A673 (cell line): ENCODE data around the gene AR. TPM values are rescaled to one million over a fixed set of nuclear protein-coding genes. Genes with fewer than 3 reads are reported as not detected.

ENCODE experiments used
- BruUV-seq: library from RNA; stranded (reverse); fragments of 400-500 nt; replicated peaks from 2 replicates; lab custom pipeline; 2021; lab: Mats Ljungman, UMichigan
- CTCF ChIA-PET: fragments of 300-600 bp; sonication (Branson Sonifier 250); formaldehyde crosslinking; loops from one replicate; lab custom pipeline; 2022; ENCODE audit warnings: antibody characterized with exemption; lab: Charles Lee
- POLR2A ChIA-PET: fragments of 300-600 bp; sonication (Branson Sonifier 250); formaldehyde crosslinking; loops from one replicate; lab custom pipeline; 2022; ENCODE audit warnings: antibody characterized with exemption; ENCODE audit not compliant: low non-redundant PET; lab: Charles Lee
- DNase-seq: peaks from one replicate; pipeline ENCODE4 v3.0.0-alpha.2; 2015; ENCODE audit warnings: low spot score
- H3K27ac ChIP-seq: fragments of 200-600 bp; sonication (generic); 2 replicates; pipeline ENCODE4 v1.5.1; 2016; ENCODE audit warnings: mixed run types, low read depth, mild to moderate bottlenecking, mixed read lengths, antibody characterized with exemption, low read length; ENCODE audit not compliant: poor library complexity, severe bottlenecking
- H3K27me3 ChIP-seq: fragments of 200-600 bp; sonication (generic); replicated peaks from 2 replicates; pipeline ENCODE4 v1.6.1; 2017; ENCODE audit warnings: mixed run types, low read depth, mild to moderate bottlenecking, mixed read lengths, antibody characterized with exemption, low read length; ENCODE audit not compliant: insufficient read depth, poor library complexity
- H3K36me3 ChIP-seq: fragments of 200-600 bp; sonication (generic); 2 replicates; pipeline ENCODE4 v1.6.1; 2016; ENCODE audit warnings: mixed run types, mild to moderate bottlenecking, mixed read lengths, antibody characterized with exemption, low read length; ENCODE audit not compliant: insufficient read depth, poor library complexity, severe bottlenecking
- H3K4me1 ChIP-seq: fragments of 200-600 bp; sonication (generic); 2 replicates; pipeline ENCODE4 v1.6.1; 2017; ENCODE audit warnings: mixed run types, mild to moderate bottlenecking, mixed read lengths, antibody characterized with exemption, low read length; ENCODE audit not compliant: insufficient read depth, poor library complexity, severe bottlenecking
- H3K4me3 ChIP-seq: fragments of 200-600 bp; sonication (generic); 2 replicates; pipeline ENCODE4 v1.5.1; 2016; ENCODE audit warnings: low read depth, mixed run types, mild to moderate bottlenecking, mixed read lengths, low read length; ENCODE audit not compliant: poor library complexity, severe bottlenecking
- H3K9me3 ChIP-seq: fragments of 200-600 bp; sonication (generic); 2 replicates; pipeline ENCODE4 v1.6.1; 2016; ENCODE audit warnings: mixed run types, low read depth, mild to moderate bottlenecking, mixed read lengths, antibody characterized with exemption, low read length; ENCODE audit not compliant: poor library complexity, severe bottlenecking
- EZH2 ChIP-seq: fragments of 200-600 bp; sonication (generic); IDR thresholded peaks from 2 replicates; pipeline ENCODE4 v1.6.1; 2017; ENCODE audit warnings: borderline replicate concordance, low read depth, mild to moderate bottlenecking, mixed read lengths, antibody characterized with exemption, low read length; ENCODE audit not compliant: poor library complexity, severe bottlenecking
- intact Hi-C: fragments of 100-400 bp; cut with micrococcal nuclease; formaldehyde crosslinking; loops from one replicate; pipeline ENCODE4 v1.10.0; 2022; ENCODE audit not compliant: unreplicated experiment
- total RNA-seq: library from RNA; stranded (reverse); gene quantifications from 2 replicates; pipeline ENCODE4 v1.2.3, GENCODE V29; 2021
- TF ChIP-seq, protein P1 (sequence below): fragments of 300-800, 200-600 bp; sonication (generic); conservative IDR thresholded peaks from 2 replicates; pipeline ENCODE4 v1.5.1; 2017; ENCODE audit warnings: low read depth, mild to moderate bottlenecking, antibody characterized with exemption, low read length, moderate library complexity, mixed read lengths

The AR gene
- total RNA-seq, 1 experiment from 2014 or later: 0.11 TPM

DNA sequence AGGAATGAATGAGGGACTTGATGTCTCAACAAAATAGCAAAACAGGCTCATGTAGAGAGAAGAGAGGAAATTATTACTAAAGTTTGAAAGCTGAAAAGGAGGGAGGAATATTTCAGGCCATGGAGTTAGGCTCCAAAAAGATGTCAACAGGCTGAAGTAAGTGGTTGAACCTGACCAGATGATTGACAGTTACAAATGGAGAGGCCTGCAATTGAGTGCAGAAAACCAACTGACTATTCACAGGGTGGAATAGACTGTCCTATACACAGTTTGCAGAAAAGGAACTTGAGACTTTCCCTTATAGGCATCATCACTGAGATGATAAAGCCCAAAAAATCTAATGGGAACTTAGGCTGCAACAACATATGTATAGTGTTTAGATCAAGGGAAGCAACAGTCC lies 233.3 kb downstream of the AR start:
- Histone ChIP-seq H3K9me3 (peaks cover 5% of the 10 kb centered on the region), H3K27me3 (no peaks in the 10 kb centered on the region), H3K27ac (no peak overlapping the region), H3K4me3 (no peak overlapping the region), H3K4me1 (no peaks in the 10 kb centered on the region), H3K36me3 (no peaks in the 10 kb centered on the region)
- no TSS peak for BruUV-seq
- no peak for DNase-seq
- intact Hi-C loops: no loop called here
- CTCF ChIA-PET: no interaction called here
- no peak for TF ChIP-seq EZH2
- TF ChIP-seq, protein P1, sequence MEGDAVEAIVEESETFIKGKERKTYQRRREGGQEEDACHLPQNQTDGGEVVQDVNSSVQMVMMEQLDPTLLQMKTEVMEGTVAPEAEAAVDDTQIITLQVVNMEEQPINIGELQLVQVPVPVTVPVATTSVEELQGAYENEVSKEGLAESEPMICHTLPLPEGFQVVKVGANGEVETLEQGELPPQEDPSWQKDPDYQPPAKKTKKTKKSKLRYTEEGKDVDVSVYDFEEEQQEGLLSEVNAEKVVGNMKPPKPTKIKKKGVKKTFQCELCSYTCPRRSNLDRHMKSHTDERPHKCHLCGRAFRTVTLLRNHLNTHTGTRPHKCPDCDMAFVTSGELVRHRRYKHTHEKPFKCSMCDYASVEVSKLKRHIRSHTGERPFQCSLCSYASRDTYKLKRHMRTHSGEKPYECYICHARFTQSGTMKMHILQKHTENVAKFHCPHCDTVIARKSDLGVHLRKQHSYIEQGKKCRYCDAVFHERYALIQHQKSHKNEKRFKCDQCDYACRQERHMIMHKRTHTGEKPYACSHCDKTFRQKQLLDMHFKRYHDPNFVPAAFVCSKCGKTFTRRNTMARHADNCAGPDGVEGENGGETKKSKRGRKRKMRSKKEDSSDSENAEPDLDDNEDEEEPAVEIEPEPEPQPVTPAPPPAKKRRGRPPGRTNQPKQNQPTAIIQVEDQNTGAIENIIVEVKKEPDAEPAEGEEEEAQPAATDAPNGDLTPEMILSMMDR: no peak
- POLR2A ChIA-PET: no interaction called here

DNA sequence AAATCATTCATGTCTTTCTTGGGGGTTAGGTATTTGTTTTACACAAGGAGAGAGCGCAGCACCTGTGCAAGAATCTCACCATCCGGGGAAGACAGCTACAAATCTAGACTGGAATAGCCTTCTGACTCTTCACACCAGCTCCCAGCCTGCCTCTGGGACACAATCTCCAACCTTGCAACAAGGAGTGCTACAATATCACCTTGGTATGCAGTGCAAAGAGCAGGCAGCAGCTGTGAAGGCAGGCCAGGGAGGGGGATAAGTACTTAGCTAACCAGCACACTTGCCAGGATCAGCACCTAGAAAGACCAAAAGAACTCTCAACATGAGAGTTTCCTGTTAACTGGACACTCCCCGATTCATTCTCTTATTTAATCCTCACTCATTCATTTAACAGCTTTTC lies 235.3 kb downstream of the AR start:
- TF ChIP-seq EZH2: no peak
- TF ChIP-seq, protein P1: no peak
- no peaks in the 10 kb centered on the region for H3K4me1 ChIP-seq
- no peak overlapping the region for H3K27ac ChIP-seq
- no TSS peak for BruUV-seq
- no peak for DNase-seq
- H3K27me3 ChIP-seq: no peaks in the 10 kb centered on the region
- no peaks in the 10 kb centered on the region for H3K36me3 ChIP-seq
- no peak overlapping the region for H3K4me3 ChIP-seq
- ChIA-PET POLR2A (no interaction called here), CTCF (no interaction called here)
- intact Hi-C loops: no loop called here
- H3K9me3 ChIP-seq: peaks cover 5% of the 10 kb centered on the region
